Gastroesophageal sphincter (tissue), 4 donors: Measurements from ENCODE around the gene ARHGAP6. TPM values are rescaled to one million over a fixed set of nuclear protein-coding genes. Genes with fewer than 3 reads are reported as not detected.
A peak's percentile ranks its signal among the peaks of the same experiment; 100 is the strongest.

Source experiments
- ATAC-seq: fragments of 150-250 bp; one replicate; pipeline ENCODE4 v1.9.1; 2016; ENCODE audit warnings: mild to moderate bottlenecking, moderate library complexity
- H3K27ac ChIP-seq, 4 donors: fragments of 200-600 bp; sonication (generic) in 3 of 4; 1 replicate in 3 of 4; 2 replicates in 1 of 4; pipeline ENCODE4 v1.5.1; 2016 to 2019
- H3K27me3 ChIP-seq: fragments of 200-600 bp; sonication (generic); one replicate; pipeline ENCODE4 v1.5.1; 2019
- H3K36me3 ChIP-seq, 2 donors: fragments of 200-600 bp; sonication (generic); one replicate each; pipeline ENCODE4 v1.5.1; 2019; ENCODE audit warnings: control low read depth in 1 of 2
- H3K4me1 ChIP-seq, 3 donors: fragments of 200-600 bp; sonication (generic); 1 replicate in 2 of 3; 2 replicates in 1 of 3; pipeline ENCODE4 v1.5.1; 2016 to 2019; ENCODE audit warnings: control low read depth in 2 of 3
- H3K4me3 ChIP-seq, 2 donors: fragments of 200-600 bp; sonication (generic); one replicate each; pipeline ENCODE4 v1.5.1; 2019; ENCODE audit warnings: mild to moderate bottlenecking in 1 of 2, moderate library complexity in 1 of 2
- H3K9me3 ChIP-seq, 3 donors: fragments of 200-600 bp; sonication (generic); one replicate each; pipeline ENCODE4 v1.5.1; 2017 to 2019; ENCODE audit warnings: control low read depth in 2 of 3
- CTCF ChIP-seq, 4 experiments: fragments of 200-600 bp in 2 of 4; fragments of 450-650 bp in 2 of 4; sonication (generic) in 1 of 4; IDR thresholded peaks; one replicate each; pipeline ENCODE4 v1.5.1; 2017 to 2019; ENCODE audit warnings: antibody characterized with exemption in 4 of 4, mild to moderate bottlenecking in 2 of 4, moderate library complexity in 2 of 4
- EP300 ChIP-seq: sonication (generic); formaldehyde crosslinking; IDR thresholded peaks from one replicate; pipeline ENCODE4 v1.6.1; 2017; ENCODE audit warnings: antibody characterized with exemption, mild to moderate bottlenecking
- POLR2A ChIP-seq, 2 donors: fragments of 450-650 bp; IDR thresholded peaks; one replicate each; pipeline ENCODE4 v1.6.1; 2017; ENCODE audit warnings: antibody characterized with exemption in 2 of 2, mild to moderate bottlenecking in 2 of 2, moderate library complexity in 1 of 2
- POLR2AphosphoS5 ChIP-seq: sonication (generic); formaldehyde crosslinking; IDR thresholded peaks from one replicate; pipeline ENCODE4 v1.6.1; 2017; ENCODE audit warnings: antibody characterized with exemption
- WGBS, 2 donors: methylation state at CpG; one replicate each; pipeline ENCODE4 v1.1.5; 2018; ENCODE audit warnings: low coverage in 1 of 2; 5-methylcytosine and 5-hydroxymethylcytosine counted together
- small RNA-seq, 4 donors: library from RNA; depleted of rRNA; stranded (forward); fragments of <200 nt; gene quantifications; one replicate each; pipeline ENCODE3, GENCODE V24; 2016
- total RNA-seq, 4 donors: library from RNA; depleted of rRNA; stranded (reverse); fragments of >200 nt; gene quantifications; one replicate each; pipeline ENCODE4 v1.1.0, GENCODE V29; 2016

The ARHGAP6 gene
- total RNA-seq, 4 donors from 2014 or later: 25.2 to 35.1 (median 31.8) TPM

- no peaks in the 10 kb centered on the region for H3K9me3 ChIP-seq
- no peaks in the 10 kb centered on the region for H3K27me3 ChIP-seq
- no peaks in the 10 kb centered on the region for H3K36me3 ChIP-seq
- ATAC-seq: peak; percentile 91
- peak overlapping the region; percentile 48 to 76 (median 70) for H3K27ac ChIP-seq
- peak; percentile 27 to 60 (median 57) for TF ChIP-seq CTCF (IDR thresholded peaks at IDR 0.05)
- TF ChIP-seq POLR2A (IDR thresholded peaks at IDR 0.05): no peak
- no peak for TF ChIP-seq EP300
- TF ChIP-seq POLR2AphosphoS5: peak; percentile 22
- H3K4me3 ChIP-seq: no peak overlapping the region
- WGBS, 2 donors: 13 to 28% methylated on average over 3 to 10 of the region's 10 CpGs
- H3K4me1 ChIP-seq: peaks cover 0 to 22% (median 0%) of the 10 kb centered on the region in 3 donors
Observed at GRCh38 chrX:11100281-11101035, 565.3 kb downstream of the ARHGAP6 start.

GRCh38 chrX:11099465-11099864, 566.3 kb downstream of the ARHGAP6 start:
- Histone ChIP-seq H3K27ac (peak overlapping the region in 2 of 4 donors; percentile 74 to 76), H3K27me3 (no peaks in the 10 kb centered on the region), H3K9me3 (no peaks in the 10 kb centered on the region), H3K36me3 (no peaks in the 10 kb centered on the region), H3K4me1 (peaks cover 0 to 22% (median 0%) of the 10 kb centered on the region in 3 donors), H3K4me3 (no peak overlapping the region)
- no peak for ATAC-seq
- TF ChIP-seq POLR2AphosphoS5 (no peak), EP300 (no peak), POLR2A (IDR thresholded peaks at IDR 0.05) (no peak)

GRCh38 chrX:11097933-11098332, 567.8 kb downstream of the ARHGAP6 start:
- H3K36me3 ChIP-seq: no peaks in the 10 kb centered on the region
- no peak overlapping the region for H3K27ac ChIP-seq
- H3K4me1 ChIP-seq: peaks cover 0 to 22% (median 0%) of the 10 kb centered on the region in 3 donors
- no peaks in the 10 kb centered on the region for H3K27me3 ChIP-seq
- H3K9me3 ChIP-seq: no peaks in the 10 kb centered on the region
- no peak overlapping the region for H3K4me3 ChIP-seq
- no peak for TF ChIP-seq POLR2AphosphoS5
- no peak for TF ChIP-seq CTCF (IDR thresholded peaks at IDR 0.05)
- TF ChIP-seq POLR2A (IDR thresholded peaks at IDR 0.05): no peak
- no peak for TF ChIP-seq EP300
- no peak for ATAC-seq

GRCh38 chrX:11089802-11090201, 575.9 kb downstream of the ARHGAP6 start:
- Histone ChIP-seq H3K36me3 (no peaks in the 10 kb centered on the region), H3K27me3 (no peaks in the 10 kb centered on the region), H3K9me3 (peaks cover 0 to 6% (median 0%) of the 10 kb centered on the region in 3 donors), H3K4me1 (no peaks in the 10 kb centered on the region), H3K4me3 (no peak overlapping the region), H3K27ac (no peak overlapping the region)
- 100% methylated on average over 1 of the region's 1 CpG; no CpG with 5 or more reads in 1 of the 2 donors for WGBS, 2 donors
- TF ChIP-seq POLR2A (IDR thresholded peaks at IDR 0.05) (no peak), POLR2AphosphoS5 (no peak), CTCF (IDR thresholded peaks at IDR 0.05) (no peak), EP300 (no peak)
- no peak for ATAC-seq

Small RNAs within 50 kb of the gene (small RNA-seq; reads per million reads assigned to genes)
- gene MIR548AX: 0 reads per million in 4 donors
- 0 reads per million in 4 donors for gene RF00019
- gene RF02271: 0 reads per million in 4 donors

Other genes with a start within 250 kb of the ARHGAP6 start
- 10 to 100 TPM; 16.2 to 26.9 (median 22.4) TPM for gene MSL3, start 92.3 kb upstream of the ARHGAP6 start, total RNA-seq